ENCODE results near the gene ANOS1. TPM values are rescaled to one million over a fixed set of nuclear protein-coding genes. Genes with fewer than 3 reads are reported as not detected.

ANOS1 gene
- polyA plus RNA-seq, 1 of the 3 experiments (the other 2 are of a cell fraction) = under 0.01 TPM

- DNase-seq = no peak
- POLR2A ChIA-PET = no interaction called here
- Histone ChIP-seq H3K9me3 (no peaks in the 10 kb centered on the region), H3K9ac (no peak overlapping the region), H4K20me1 (ENCODE audit: insufficient read depth) (no peaks in the 10 kb centered on the region), H3K79me2 (ENCODE audit: insufficient read depth) (no peaks in the 10 kb centered on the region), H3F3A (replicated peaks; ENCODE audit: insufficient read depth) (no peaks in the 10 kb centered on the region), H3K27ac (ENCODE audit: low read depth in 2 of 2, low read length in 1 of 2) (no peak overlapping the region), H3K36me3 (replicated peaks in 1 of 2; ENCODE audit: control insufficient read depth in 1 of 2, insufficient read depth in 2 of 2, low read length in 1 of 2) (no peaks in the 10 kb centered on the region), H2AFZ (ENCODE audit: low read depth) (no peak overlapping the region), H3K4me3 (ENCODE audit: low read depth in 2 of 2, low read length in 1 of 2) (no peak overlapping the region), H3K4me2 (no peak overlapping the region), H3K27me3 (ENCODE audit: insufficient read depth) (no peaks in the 10 kb centered on the region), H3K9me2 (no peaks in the 10 kb centered on the region), H3K4me1 (ENCODE audit: control insufficient read depth in 1 of 2, insufficient read depth in 2 of 2, low read depth in 1 of 2, low read length in 1 of 2) (no peaks in the 10 kb centered on the region)
- TF ChIP-seq EZH2phosphoT487 (IDR thresholded peaks at IDR 0.05; ENCODE audit: borderline replicate concordance, low read depth) = no peak
- TF ChIP-seq, protein P1, sequence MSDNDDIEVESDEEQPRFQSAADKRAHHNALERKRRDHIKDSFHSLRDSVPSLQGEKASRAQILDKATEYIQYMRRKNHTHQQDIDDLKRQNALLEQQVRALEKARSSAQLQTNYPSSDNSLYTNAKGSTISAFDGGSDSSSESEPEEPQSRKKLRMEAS (IDR thresholded peaks at IDR 0.05; ENCODE audit: low read depth) = no peak
- no peak for TF ChIP-seq TCF12 (IDR thresholded peaks at IDR 0.05)
- WGBS (ENCODE audit: low lambda C conversion rate) = 11% methylated on average over 1 of the region's 1 CpG
- CTCF ChIA-PET = no interaction called here
Measured at GRCh38 chrX:8548446-8548845, 183.5 kb downstream of the ANOS1 start.

- H3K9ac ChIP-seq = no peak overlapping the region
- DNase-seq = no peak
- no peaks in the 10 kb centered on the region for H3K36me3 ChIP-seq (replicated peaks in 1 of 2; ENCODE audit: control insufficient read depth in 1 of 2, insufficient read depth in 2 of 2, low read length in 1 of 2)
- H3K9me2 ChIP-seq = no peaks in the 10 kb centered on the region
- H4K20me1 ChIP-seq (ENCODE audit: insufficient read depth) = no peaks in the 10 kb centered on the region
- no peaks in the 10 kb centered on the region for H3K9me3 ChIP-seq
- H3K4me2 ChIP-seq = no peak overlapping the region
- no peaks in the 10 kb centered on the region for H3K27me3 ChIP-seq (ENCODE audit: insufficient read depth)
- POLR2A ChIA-PET = no interaction called here
- no peaks in the 10 kb centered on the region for H3K79me2 ChIP-seq (ENCODE audit: insufficient read depth)
- H3K4me3 ChIP-seq (ENCODE audit: low read depth in 2 of 2, low read length in 1 of 2) = no peak overlapping the region
- H3K27ac ChIP-seq (ENCODE audit: low read depth in 2 of 2, low read length in 1 of 2) = no peak overlapping the region
- no peak overlapping the region for H2AFZ ChIP-seq (ENCODE audit: low read depth)
- 16% methylated on average over 4 of the region's 4 CpGs for WGBS (ENCODE audit: low lambda C conversion rate)
- CTCF ChIA-PET = no interaction called here
- H3F3A ChIP-seq (replicated peaks; ENCODE audit: insufficient read depth) = no peaks in the 10 kb centered on the region
- H3K4me1 ChIP-seq (ENCODE audit: control insufficient read depth in 1 of 2, insufficient read depth in 2 of 2, low read depth in 1 of 2, low read length in 1 of 2) = no peaks in the 10 kb centered on the region
- no peak for TF ChIP-seq TAF1 (IDR thresholded peaks at IDR 0.05; ENCODE audit: borderline replicate concordance, low read depth, low read length)
- TF ChIP-seq RCOR1 (IDR thresholded peaks at IDR 0.05; ENCODE audit: low read length) = no peak
- TF ChIP-seq FOSL2 (IDR thresholded peaks at IDR 0.05; ENCODE audit: borderline replicate concordance, low read depth) = no peak
- TF ChIP-seq IRF3 (IDR thresholded peaks at IDR 0.05; ENCODE audit: low read depth, low read length) = no peak
- TF ChIP-seq, protein P2, sequence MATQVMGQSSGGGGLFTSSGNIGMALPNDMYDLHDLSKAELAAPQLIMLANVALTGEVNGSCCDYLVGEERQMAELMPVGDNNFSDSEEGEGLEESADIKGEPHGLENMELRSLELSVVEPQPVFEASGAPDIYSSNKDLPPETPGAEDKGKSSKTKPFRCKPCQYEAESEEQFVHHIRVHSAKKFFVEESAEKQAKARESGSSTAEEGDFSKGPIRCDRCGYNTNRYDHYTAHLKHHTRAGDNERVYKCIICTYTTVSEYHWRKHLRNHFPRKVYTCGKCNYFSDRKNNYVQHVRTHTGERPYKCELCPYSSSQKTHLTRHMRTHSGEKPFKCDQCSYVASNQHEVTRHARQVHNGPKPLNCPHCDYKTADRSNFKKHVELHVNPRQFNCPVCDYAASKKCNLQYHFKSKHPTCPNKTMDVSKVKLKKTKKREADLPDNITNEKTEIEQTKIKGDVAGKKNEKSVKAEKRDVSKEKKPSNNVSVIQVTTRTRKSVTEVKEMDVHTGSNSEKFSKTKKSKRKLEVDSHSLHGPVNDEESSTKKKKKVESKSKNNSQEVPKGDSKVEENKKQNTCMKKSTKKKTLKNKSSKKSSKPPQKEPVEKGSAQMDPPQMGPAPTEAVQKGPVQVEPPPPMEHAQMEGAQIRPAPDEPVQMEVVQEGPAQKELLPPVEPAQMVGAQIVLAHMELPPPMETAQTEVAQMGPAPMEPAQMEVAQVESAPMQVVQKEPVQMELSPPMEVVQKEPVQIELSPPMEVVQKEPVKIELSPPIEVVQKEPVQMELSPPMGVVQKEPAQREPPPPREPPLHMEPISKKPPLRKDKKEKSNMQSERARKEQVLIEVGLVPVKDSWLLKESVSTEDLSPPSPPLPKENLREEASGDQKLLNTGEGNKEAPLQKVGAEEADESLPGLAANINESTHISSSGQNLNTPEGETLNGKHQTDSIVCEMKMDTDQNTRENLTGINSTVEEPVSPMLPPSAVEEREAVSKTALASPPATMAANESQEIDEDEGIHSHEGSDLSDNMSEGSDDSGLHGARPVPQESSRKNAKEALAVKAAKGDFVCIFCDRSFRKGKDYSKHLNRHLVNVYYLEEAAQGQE (IDR thresholded peaks at IDR 0.05; ENCODE audit: low read depth, low read length) = no peak
- no peak for TF ChIP-seq FOXM1 (IDR thresholded peaks at IDR 0.05; ENCODE audit: low read depth)
- TF ChIP-seq EP300 (IDR thresholded peaks at IDR 0.05; ENCODE audit: borderline replicate concordance in 1 of 2, low read depth in 1 of 2, low read length in 1 of 2) = no peak
- no peak for TF ChIP-seq USF1 (IDR thresholded peaks at IDR 0.05; ENCODE audit: borderline replicate concordance, low read depth)
- no peak for TF ChIP-seq ELF1 (IDR thresholded peaks at IDR 0.05)
- no peak for TF ChIP-seq GATA2 (CRISPR knock-in tag; IDR thresholded peaks at IDR 0.05)
- TF ChIP-seq GABPA (IDR thresholded peaks at IDR 0.05; ENCODE audit: low read depth) = no peak
- no peak for TF ChIP-seq NRF1 (IDR thresholded peaks at IDR 0.05; ENCODE audit: low read depth, low read length)
- TF ChIP-seq POLR2AphosphoS5 (IDR thresholded peaks at IDR 0.05; ENCODE audit: low read depth, low read length) = no peak
- no peak for TF ChIP-seq TCF12 (IDR thresholded peaks at IDR 0.05)
- no peak for TF ChIP-seq EZH2phosphoT487 (IDR thresholded peaks at IDR 0.05; ENCODE audit: borderline replicate concordance, low read depth)
Measured at GRCh38 chrX:8546715-8547114, 185.2 kb downstream of the ANOS1 start.
